ENCODE results near the gene NUP210. TPM values are rescaled to one million over a fixed set of nuclear protein-coding genes. Genes with fewer than 3 reads are reported as not detected.

Gene NUP210
- total RNA-seq, 4 donors from 2014 or later: 3.2 to 9.1 (median 4.1) TPM

DNA sequence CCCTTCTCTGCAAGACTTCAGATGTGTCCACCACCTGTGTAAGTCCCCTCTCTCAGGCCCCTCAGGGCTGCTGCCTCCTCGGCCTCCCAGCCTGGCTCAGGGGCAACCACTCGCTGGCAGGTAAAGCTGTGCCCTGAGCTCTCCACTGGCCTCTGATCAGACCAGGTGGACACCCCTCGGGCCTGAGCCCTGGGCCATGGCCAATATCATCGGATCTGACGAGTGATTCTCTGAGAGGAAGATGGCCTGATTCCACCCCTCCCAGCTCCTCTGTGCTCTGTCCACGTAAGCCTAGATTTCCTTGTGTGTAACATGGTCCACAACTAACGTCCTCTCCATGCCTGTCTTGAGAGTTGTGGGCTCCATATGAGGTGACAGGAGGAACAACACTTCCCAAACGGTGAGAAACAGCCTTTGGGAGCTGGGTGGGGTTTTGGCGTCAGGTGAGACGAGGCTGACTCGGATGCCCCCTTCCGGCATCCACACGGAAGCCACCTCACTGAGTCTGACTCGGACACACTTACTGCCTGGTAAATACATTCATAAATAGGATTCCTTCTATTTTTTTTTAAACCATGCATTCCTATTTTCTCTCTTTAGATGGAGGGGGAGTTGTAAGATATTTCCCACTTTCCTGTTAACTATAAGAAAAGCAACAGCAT, 86.8 kb downstream of the NUP210 start:
- ATAC-seq (ENCODE audit: low FRiP score) (no peak), DNase-seq (ENCODE audit: low spot score) (no peak)
- TF ChIP-seq, protein P1, sequence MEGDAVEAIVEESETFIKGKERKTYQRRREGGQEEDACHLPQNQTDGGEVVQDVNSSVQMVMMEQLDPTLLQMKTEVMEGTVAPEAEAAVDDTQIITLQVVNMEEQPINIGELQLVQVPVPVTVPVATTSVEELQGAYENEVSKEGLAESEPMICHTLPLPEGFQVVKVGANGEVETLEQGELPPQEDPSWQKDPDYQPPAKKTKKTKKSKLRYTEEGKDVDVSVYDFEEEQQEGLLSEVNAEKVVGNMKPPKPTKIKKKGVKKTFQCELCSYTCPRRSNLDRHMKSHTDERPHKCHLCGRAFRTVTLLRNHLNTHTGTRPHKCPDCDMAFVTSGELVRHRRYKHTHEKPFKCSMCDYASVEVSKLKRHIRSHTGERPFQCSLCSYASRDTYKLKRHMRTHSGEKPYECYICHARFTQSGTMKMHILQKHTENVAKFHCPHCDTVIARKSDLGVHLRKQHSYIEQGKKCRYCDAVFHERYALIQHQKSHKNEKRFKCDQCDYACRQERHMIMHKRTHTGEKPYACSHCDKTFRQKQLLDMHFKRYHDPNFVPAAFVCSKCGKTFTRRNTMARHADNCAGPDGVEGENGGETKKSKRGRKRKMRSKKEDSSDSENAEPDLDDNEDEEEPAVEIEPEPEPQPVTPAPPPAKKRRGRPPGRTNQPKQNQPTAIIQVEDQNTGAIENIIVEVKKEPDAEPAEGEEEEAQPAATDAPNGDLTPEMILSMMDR (IDR thresholded peaks at IDR 0.05): no peak

- DNase-seq (ENCODE audit: low spot score) (no peak), ATAC-seq (ENCODE audit: low FRiP score) (no peak)
- TF ChIP-seq, protein P1 (IDR thresholded peaks at IDR 0.05): no peak
Observed at GRCh38 chr3:13332740-13333139, 87.4 kb downstream of the NUP210 start.

- DNase-seq (ENCODE audit: low spot score) (no peak), ATAC-seq (ENCODE audit: low FRiP score) (no peak)
- TF ChIP-seq, protein P1 (IDR thresholded peaks at IDR 0.05): no peak
Observed at GRCh38 chr3:13332158-13332557, 88.0 kb downstream of the NUP210 start.

DNA sequence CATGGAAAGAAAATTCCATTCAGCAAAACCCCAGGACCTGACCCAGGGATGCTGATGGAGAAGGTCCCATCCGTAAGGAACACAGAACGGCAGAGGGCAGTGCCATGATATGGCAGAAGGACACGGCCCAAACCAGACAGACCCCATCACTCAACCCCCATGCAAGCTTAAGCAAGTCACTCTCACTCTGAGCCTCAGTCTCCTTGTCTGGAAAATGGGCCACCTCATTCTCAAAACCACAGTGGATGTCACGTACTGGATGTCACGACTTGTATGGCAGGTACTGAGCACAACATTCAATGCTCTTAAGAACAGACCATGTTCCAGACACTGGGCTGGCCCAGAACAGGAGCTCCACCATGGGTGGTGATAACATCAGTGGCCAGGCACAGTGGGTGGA, 90.4 kb downstream of the NUP210 start:
- TF ChIP-seq, protein P1 (IDR thresholded peaks at IDR 0.05): no peak
- no peak for ATAC-seq (ENCODE audit: low FRiP score)
- DNase-seq (ENCODE audit: low spot score): no peak

- TF ChIP-seq, protein P1 (IDR thresholded peaks at IDR 0.05): no peak
- no peak for DNase-seq (ENCODE audit: low spot score)
- no peak for ATAC-seq (ENCODE audit: low FRiP score)
Observed at GRCh38 chr3:13325892-13326443, 94.2 kb downstream of the NUP210 start.

- no peak for DNase-seq (ENCODE audit: low spot score)
- TF ChIP-seq, protein P1 (IDR thresholded peaks at IDR 0.05): no peak
- no peak for ATAC-seq (ENCODE audit: low FRiP score)
Observed at GRCh38 chr3:13324835-13325501, 95.2 kb downstream of the NUP210 start.
